Thymus (tissue), 11 donors: Measurements from ENCODE around the gene WDR17. TPM values are rescaled to one million over a fixed set of nuclear protein-coding genes. Genes with fewer than 3 reads are reported as not detected.

Experiments used
- DNase-seq, 9 donors: peaks; one replicate each; pipeline ENCODE4 v3.0.0-alpha.2; 2013; ENCODE audit warnings: low spot score in 9 of 9, low read depth in 6 of 9, missing footprints in 1 of 9
- H3K27ac ChIP-seq, 2 donors: one replicate each; pipeline ENCODE4 v1.5.1; 2013; ENCODE audit warnings: control low read depth in 1 of 2, low read depth in 1 of 2, low read length in 1 of 2, mild to moderate bottlenecking in 1 of 2, moderate library complexity in 1 of 2
- H3K27me3 ChIP-seq, 2 donors: one replicate each; pipeline ENCODE4 v1.5.1; 2013; ENCODE audit warnings: low read length in 1 of 2; ENCODE audit not compliant: control insufficient read depth in 2 of 2, insufficient read depth in 1 of 2
- H3K36me3 ChIP-seq, 2 donors: one replicate each; pipeline ENCODE4 v1.5.1; 2013; ENCODE audit warnings: low read length in 1 of 2, mild to moderate bottlenecking in 1 of 2, moderate library complexity in 1 of 2; ENCODE audit not compliant: control insufficient read depth in 2 of 2, insufficient read depth in 2 of 2
- H3K4me1 ChIP-seq, 2 donors: one replicate each; pipeline ENCODE4 v1.5.1; 2013; ENCODE audit warnings: low read length in 2 of 2; ENCODE audit not compliant: control insufficient read depth in 2 of 2, insufficient read depth in 2 of 2
- H3K4me3 ChIP-seq, 2 donors: one replicate each; pipeline ENCODE4 v1.5.1; 2013; ENCODE audit warnings: low read length in 2 of 2, control low read depth in 1 of 2, mild to moderate bottlenecking in 1 of 2
- H3K9me3 ChIP-seq, 2 donors: one replicate each; pipeline ENCODE4 v1.5.1; 2013; ENCODE audit warnings: low read length in 1 of 2, mild to moderate bottlenecking in 1 of 2; ENCODE audit not compliant: control insufficient read depth in 2 of 2, insufficient read depth in 1 of 2
- WGBS: extraction: QIAGEN DNeasy Blood & Tissue Kit; methylation state at CpG from one replicate; pipeline ENCODE4 v1.1.7; 2013; 5-methylcytosine and 5-hydroxymethylcytosine counted together
- polyA plus RNA-seq: library from polyadenylated mRNA; stranded (reverse); fragments of 200-250 nt; gene quantifications from one replicate; pipeline ENCODE4 v1.2.3, GENCODE V29; 2013
- total RNA-seq: library from RNA; stranded (reverse); fragments of 120-200 nt; gene quantifications from one replicate; pipeline ENCODE4 v1.2.4, GENCODE V29; 2013
- donor health status: healthy.

The WDR17 gene
- total and polyA plus RNA-seq, 2 donors = 0.23 to 0.52 TPM

DNA sequence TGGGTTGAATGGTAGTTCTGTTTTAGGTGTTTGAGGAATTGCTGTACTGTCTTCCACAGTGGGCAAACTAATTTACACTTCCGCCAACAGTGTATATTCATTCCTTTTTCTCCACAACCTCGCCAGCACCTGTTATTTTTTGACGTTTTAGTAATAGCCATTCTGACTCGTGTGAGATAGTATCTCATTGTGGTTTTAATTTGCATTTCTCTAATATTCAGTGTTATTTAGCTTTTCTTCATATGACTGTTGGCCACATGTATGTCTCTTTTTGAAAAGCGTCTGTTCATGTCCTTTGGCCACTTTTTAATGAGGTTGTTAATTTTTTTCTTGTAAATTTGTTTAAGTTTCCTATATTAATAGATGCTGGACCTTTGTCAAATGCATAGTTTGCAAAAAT lies 26.9 kb upstream of the WDR17 start:
- Histone ChIP-seq H3K27me3 (no peaks in the 10 kb centered on the region), H3K4me1 (no peaks in the 10 kb centered on the region), H3K36me3 (no peaks in the 10 kb centered on the region), H3K4me3 (no peak overlapping the region), H3K27ac (no peak overlapping the region), H3K9me3 (no peaks in the 10 kb centered on the region)
- no peak for DNase-seq
- WGBS = 97% methylated on average over 5 of the region's 5 CpGs

DNA sequence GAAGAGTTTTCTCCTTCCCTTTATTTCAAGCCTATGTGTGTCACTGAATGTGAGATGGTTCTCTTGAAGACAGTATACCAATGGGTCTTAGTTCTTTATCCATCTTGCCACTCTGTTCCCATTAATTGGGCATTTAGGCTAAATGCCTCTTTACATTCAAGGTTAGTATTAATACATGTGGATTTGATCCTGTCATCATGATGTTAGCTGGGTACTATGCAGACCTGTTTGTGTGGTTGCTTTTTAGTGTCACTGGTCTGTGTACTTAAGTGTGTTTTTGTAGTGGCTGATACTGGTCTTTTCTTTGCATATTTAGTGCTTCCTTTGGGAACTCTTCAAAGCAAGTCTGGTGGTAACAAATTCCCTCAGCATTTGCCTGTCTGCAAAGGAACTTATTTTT lies 23.4 kb upstream of the WDR17 start:
- Histone ChIP-seq H3K9me3 (no peaks in the 10 kb centered on the region), H3K4me3 (no peak overlapping the region), H3K36me3 (no peaks in the 10 kb centered on the region), H3K4me1 (no peaks in the 10 kb centered on the region), H3K27ac (no peak overlapping the region), H3K27me3 (no peaks in the 10 kb centered on the region)
- no peak for DNase-seq

DNA sequence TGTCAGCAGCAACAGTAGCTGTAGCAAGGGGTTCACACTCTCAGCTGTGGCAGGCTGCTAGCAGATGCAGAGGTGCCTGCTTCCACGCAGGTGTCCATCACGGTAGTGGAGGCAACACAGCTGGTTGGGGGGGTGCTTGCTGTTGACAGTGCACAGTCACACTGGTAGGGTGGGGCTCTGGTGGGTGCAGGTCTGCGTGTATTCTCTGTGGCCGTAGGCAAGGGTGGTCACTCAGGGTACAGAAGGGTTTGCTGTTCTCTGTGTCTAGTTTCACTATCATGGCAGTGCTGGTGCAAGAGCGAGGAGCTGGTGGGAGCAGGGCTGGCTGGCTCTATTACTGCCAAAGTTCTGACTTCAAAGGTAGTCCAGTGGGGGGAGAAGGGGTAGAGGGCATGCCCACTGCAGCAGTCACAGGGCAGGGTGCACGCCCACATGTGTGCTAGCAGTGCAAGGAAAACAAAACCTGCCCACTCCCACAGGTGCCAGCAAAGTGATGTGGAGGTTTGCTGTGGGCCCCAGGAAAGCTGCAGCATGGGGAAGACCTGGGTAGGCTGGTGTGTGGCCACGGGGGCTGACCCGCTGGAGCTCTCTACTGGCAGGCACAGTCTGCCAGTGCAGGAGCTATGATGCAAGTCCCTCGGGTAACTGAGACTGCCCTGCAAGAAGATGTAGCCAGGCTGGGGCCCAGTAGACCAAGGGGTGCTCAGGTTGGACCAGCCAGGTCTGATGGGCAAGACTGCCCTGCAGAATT lies 21.6 kb upstream of the WDR17 start:
- no peaks in the 10 kb centered on the region for H3K27me3 ChIP-seq
- no peaks in the 10 kb centered on the region for H3K4me1 ChIP-seq
- DNase-seq = no peak
- 78% methylated on average over 9 of the region's 9 CpGs for WGBS
- H3K4me3 ChIP-seq = no peak overlapping the region
- H3K27ac ChIP-seq = no peak overlapping the region
- H3K9me3 ChIP-seq = no peaks in the 10 kb centered on the region
- H3K36me3 ChIP-seq = no peaks in the 10 kb centered on the region

DNA sequence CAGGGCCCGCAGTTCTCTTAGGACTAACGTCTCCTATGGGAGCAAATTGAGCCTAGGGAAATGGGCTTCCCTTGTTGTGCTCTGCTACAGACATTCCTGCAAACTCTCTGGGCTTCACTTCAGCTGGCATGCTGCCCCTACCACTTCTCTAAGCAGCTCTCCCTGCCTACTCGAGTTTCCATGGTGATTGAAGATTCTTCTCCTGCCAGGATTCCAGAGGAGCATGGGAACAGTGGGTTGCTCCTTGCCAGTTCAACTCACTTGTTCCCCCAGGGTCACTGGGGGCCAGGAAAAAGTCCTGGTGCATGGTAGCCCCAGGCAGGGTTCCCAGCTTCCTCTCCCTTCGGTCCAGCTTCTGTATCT lies 21.1 kb upstream of the WDR17 start:
- 86% methylated on average over 4 of the region's 4 CpGs for WGBS
- Histone ChIP-seq H3K9me3 (no peaks in the 10 kb centered on the region), H3K4me3 (no peak overlapping the region), H3K36me3 (no peaks in the 10 kb centered on the region), H3K27ac (no peak overlapping the region), H3K4me1 (no peaks in the 10 kb centered on the region), H3K27me3 (no peaks in the 10 kb centered on the region)
- no peak for DNase-seq

DNA sequence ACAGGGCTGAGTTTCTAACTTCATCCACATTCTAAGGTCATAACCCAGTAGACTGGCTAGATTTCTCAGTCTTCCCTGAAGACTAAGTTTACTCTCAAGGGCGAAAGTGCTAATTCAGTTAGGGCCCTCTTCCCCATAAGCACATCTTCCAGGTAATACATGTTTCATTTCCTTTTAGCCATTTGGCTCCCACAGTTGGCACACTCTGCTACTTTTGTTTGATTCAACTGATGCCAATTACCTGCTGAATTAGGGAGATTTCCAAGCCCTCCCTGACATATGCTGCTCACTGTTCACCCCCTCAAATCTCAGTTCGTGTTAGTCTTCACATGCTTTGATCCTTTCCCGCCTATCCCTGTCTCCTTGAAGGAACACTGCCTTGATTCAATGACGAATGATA lies 17.0 kb upstream of the WDR17 start:
- Histone ChIP-seq H3K27me3 (no peaks in the 10 kb centered on the region), H3K27ac (no peak overlapping the region), H3K9me3 (no peaks in the 10 kb centered on the region), H3K36me3 (no peaks in the 10 kb centered on the region), H3K4me1 (no peaks in the 10 kb centered on the region), H3K4me3 (no peak overlapping the region)
- WGBS = 92% methylated on average over 4 of the region's 4 CpGs
- no peak for DNase-seq

DNA sequence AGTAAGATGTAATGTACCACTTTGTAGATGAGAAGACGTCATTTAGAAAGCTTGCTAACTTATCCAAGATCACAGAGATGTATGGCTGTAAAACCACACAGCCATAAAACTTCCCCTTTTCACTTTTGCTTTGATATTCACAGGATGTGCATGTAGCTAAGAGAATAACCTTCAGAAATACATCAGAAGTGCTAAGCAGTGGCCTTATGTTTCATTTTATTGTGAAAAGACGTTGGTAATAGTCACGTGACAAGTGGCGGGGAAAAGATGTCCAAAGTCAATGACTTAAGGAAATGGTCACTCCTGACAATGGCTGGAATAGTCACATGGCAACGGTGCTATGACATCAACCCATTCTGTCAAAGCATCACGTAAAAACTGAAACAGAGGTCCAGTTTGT lies 12.9 kb upstream of the WDR17 start:
- peak in 1 of 9 donors; percentile 17 for DNase-seq
- Histone ChIP-seq H3K27me3 (no peaks in the 10 kb centered on the region), H3K4me3 (no peak overlapping the region), H3K9me3 (no peaks in the 10 kb centered on the region), H3K36me3 (no peaks in the 10 kb centered on the region), H3K27ac (no peak overlapping the region), H3K4me1 (no peaks in the 10 kb centered on the region)
- 28% methylated on average over 6 of the region's 6 CpGs for WGBS

DNA sequence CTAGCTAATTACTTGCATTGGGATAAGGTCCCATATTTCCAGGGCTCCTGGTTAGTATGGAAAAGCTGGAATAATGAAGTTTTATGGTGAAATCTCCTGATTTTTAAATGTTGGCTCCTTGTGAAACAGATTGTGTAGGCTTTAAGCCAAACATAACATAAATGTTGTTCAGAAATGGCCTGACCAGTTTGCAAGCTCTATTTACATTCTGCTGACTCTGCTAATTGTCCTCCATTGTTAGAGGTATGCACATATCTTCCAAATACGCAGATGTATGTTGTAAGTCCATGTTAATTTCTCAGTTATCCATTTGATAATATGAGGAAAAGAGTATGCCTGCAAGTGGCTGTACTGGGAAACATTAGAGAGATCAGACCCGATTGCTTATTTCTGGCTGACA lies 11.9 kb upstream of the WDR17 start:
- H3K4me1 ChIP-seq = no peaks in the 10 kb centered on the region
- H3K36me3 ChIP-seq = no peaks in the 10 kb centered on the region
- H3K27me3 ChIP-seq = no peaks in the 10 kb centered on the region
- H3K9me3 ChIP-seq = no peaks in the 10 kb centered on the region
- 77% methylated on average over 2 of the region's 2 CpGs for WGBS
- DNase-seq = no peak
- no peak overlapping the region for H3K4me3 ChIP-seq
- H3K27ac ChIP-seq = no peak overlapping the region

DNA sequence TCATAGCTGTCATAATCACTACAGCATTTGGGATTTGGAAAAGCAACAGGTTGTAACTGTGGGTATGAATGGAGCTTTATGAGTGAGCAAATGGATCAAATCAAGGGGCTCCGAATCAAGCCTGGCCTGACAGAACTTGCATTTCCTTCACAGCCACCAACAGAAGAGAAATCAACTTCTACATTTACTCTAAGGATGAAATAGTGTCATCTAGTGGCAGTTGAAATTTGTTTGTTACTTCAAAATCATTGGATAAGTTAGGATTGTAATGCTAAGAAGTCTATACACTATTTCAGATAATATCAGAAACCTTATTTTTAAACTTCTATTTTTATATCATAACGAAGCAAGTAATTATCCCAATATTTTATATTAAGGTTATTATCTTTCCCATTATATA lies 10.7 kb upstream of the WDR17 start:
- Histone ChIP-seq H3K9me3 (no peaks in the 10 kb centered on the region), H3K27ac (no peak overlapping the region), H3K4me3 (no peak overlapping the region), H3K36me3 (no peaks in the 10 kb centered on the region), H3K27me3 (no peaks in the 10 kb centered on the region), H3K4me1 (no peaks in the 10 kb centered on the region)
- DNase-seq = no peak
- WGBS = 38% methylated on average over 2 of the region's 2 CpGs

DNA sequence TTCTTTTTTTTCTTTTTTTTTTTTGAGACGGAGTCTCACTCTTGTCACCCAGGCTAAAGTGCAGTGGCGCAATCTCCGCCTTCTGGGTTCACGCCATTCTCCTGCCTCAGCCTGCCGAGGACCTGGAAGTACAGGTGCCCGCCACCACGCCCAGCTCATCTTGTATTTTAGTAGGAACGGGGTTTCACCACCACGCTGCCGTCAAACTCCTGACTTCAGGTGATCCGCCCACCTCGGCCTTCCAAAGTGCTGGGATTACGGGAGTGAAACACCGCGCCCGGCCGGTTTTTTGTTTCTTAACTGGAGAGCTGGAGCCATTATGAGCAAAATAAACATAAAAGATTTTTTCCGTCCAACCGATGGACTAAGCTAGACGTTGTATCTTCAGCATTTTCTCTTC lies 1.9 kb upstream of the WDR17 start:
- no peaks in the 10 kb centered on the region for H3K36me3 ChIP-seq
- DNase-seq = no peak
- peaks cover 0 to 3% of the 10 kb centered on the region in 2 donors for H3K27me3 ChIP-seq
- peaks cover 0 to 3% of the 10 kb centered on the region in 2 donors for H3K9me3 ChIP-seq
- H3K27ac ChIP-seq = no peak overlapping the region
- peaks cover 9 to 10% of the 10 kb centered on the region in 2 donors for H3K4me1 ChIP-seq
- H3K4me3 ChIP-seq = no peak overlapping the region
- 94% methylated on average over 20 of the region's 20 CpGs for WGBS
